Measurements from ENCODE around the gene HAPLN1. TPM values are rescaled to one million over a fixed set of nuclear protein-coding genes. Genes with fewer than 3 reads are reported as not detected.

The HAPLN1 gene
- total and polyA plus RNA-seq, 2 of the 8 experiments (the other 6 are each of a cell fraction or from before 2014, with no cell fraction given): 0.56 to 2.1 TPM

DNA sequence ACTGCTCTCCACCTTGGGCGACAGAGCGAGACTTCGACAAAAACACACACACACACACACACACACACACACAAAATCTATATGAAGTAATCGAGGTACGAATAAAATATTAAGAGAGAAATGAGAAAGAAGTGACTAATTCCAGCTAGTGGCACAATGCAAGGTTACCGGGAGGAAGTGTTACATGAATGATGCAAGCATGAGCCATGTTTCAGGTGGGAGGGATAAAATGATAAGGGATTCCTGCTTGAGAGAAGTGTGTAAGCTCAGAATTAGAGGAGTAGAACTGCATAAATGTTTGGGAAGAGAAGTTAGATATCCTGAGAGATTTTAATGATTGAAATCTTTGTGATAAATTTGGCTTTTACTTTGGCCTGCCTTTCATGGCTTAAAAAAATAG lies 18.8 kb downstream of the HAPLN1 start (continued):
- no peak for TF ChIP-seq RNF2 (IDR thresholded peaks at IDR 0.05; ENCODE audit: borderline replicate concordance, low read depth, low read length, missing control alignments, poor library complexity, severe bottlenecking)
